HepG2 (cell line): ENCODE data around the gene CCT4. TPM values are rescaled to one million over a fixed set of nuclear protein-coding genes. Genes with fewer than 3 reads are reported as not detected.
A peak's percentile ranks its signal among the peaks of the same experiment; 100 is the strongest.

Source experiments
- CEBPB ChIP-seq: IDR thresholded peaks from 2 replicates; pipeline ENCODE4 v1.6.1; 2011; ENCODE audit warnings: low read depth, low read length, improper control_type of control experiment, borderline replicate concordance
- IRX3 ChIP-seq: sonication (generic); formaldehyde crosslinking; IDR thresholded peaks from 2 replicates; pipeline ENCODE4 v1.8.1; 2023; ENCODE audit warnings: mild to moderate bottlenecking, low read depth, missing genetic modification reagents, borderline replicate concordance
- KLF11 ChIP-seq: IDR thresholded peaks from 2 replicates; pipeline ENCODE4 v1.6.1; 2016; ENCODE audit warnings: missing compliant biosample characterization
- KLF15 ChIP-seq: sonication (generic); formaldehyde crosslinking; IDR thresholded peaks from 2 replicates; pipeline ENCODE4 v1.8.1; 2023; ENCODE audit warnings: borderline replicate concordance, mild to moderate bottlenecking, inconsistent platforms, missing genetic modification reagents, mixed read lengths
- SMAD9 ChIP-seq: sonication (generic); formaldehyde crosslinking; IDR thresholded peaks from 2 replicates; pipeline ENCODE4 v1.5.1; 2020; ENCODE audit warnings: mild to moderate bottlenecking, missing genetic modification reagents
- SOX13 ChIP-seq, 3 experiments: fragments of 450-650 bp in 1 of 3; sonication (generic) in 1 of 3; formaldehyde crosslinking in 1 of 3; IDR thresholded peaks in 2 of 3; conservative IDR thresholded peaks in 1 of 3; 2 replicates each; pipeline versions ENCODE4 v1.5.0 to v1.6.1; 2016 to 2020; ENCODE audit warnings: antibody characterized with exemption in 1 of 3, mild to moderate bottlenecking in 1 of 3, missing compliant biosample characterization in 1 of 3, missing genetic modification reagents in 1 of 3, moderate library complexity in 1 of 3
- TCF7 ChIP-seq: sonication (generic); IDR thresholded peaks from 2 replicates; pipeline ENCODE4 v1.6.1; 2016; ENCODE audit warnings: antibody characterized with exemption, low read depth
- THAP7 ChIP-seq: sonication (generic); formaldehyde crosslinking; IDR thresholded peaks from 2 replicates; pipeline ENCODE4 v1.8.1; 2023; ENCODE audit warnings: mild to moderate bottlenecking, missing genetic modification reagents
- U2AF1 ChIP-seq: fragments of 200-400 bp; formaldehyde crosslinking; optimal IDR thresholded peaks from 2 replicates; pipeline ENCODE3; 2017; ENCODE audit warnings: mild to moderate bottlenecking, low read depth, low read length
- ZNF670 ChIP-seq: sonication (generic); formaldehyde crosslinking; IDR thresholded peaks from 2 replicates; pipeline ENCODE4 v1.8.0; 2022; ENCODE audit warnings: mild to moderate bottlenecking, missing genetic modification reagents, borderline replicate concordance
- ZNF773 ChIP-seq: sonication (generic); formaldehyde crosslinking; IDR thresholded peaks from 2 replicates; pipeline ENCODE4 v1.4.0; 2020; ENCODE audit warnings: missing genetic modification reagents, borderline replicate concordance
- polyA plus RNA-seq, 8 experiments: library from polyadenylated mRNA; depleted of rRNA in 3 of 8; stranded (reverse) in 7 of 8; unstranded in 1 of 8; fragments of >200 nt; fragmentation: Illumina TruSeq in 4 of 8; extraction: Trizol in 4 of 8; gene quantifications; 2 replicates each; pipeline versions ENCODE4 v1.2.1 to v1.2.3, GENCODE V29; 2011 to 2016; ENCODE audit warnings: low read depth in 4 of 8, missing spikeins in 1 of 8, mixed read lengths in 1 of 8; ENCODE audit not compliant: insufficient read depth in 1 of 8
- total RNA-seq, 5 experiments: library from RNA; depleted of rRNA; stranded (reverse); fragments of >200 nt; fragmentation: Illumina TruSeq; extraction: Trizol; gene quantifications; 2 replicates each; pipeline ENCODE4 v1.2.3, GENCODE V29; 2016; ENCODE audit warnings: low read depth in 1 of 5
- TF ChIP-seq, protein P1 (sequence below): sonication (generic); formaldehyde crosslinking; IDR thresholded peaks from 2 replicates; pipeline ENCODE4 v1.5.1; 2020; ENCODE audit warnings: mild to moderate bottlenecking, missing genetic modification reagents

Gene CCT4
- total and polyA plus RNA-seq, 2 of the 13 experiments (the other 11 are each of a cell fraction or from before 2014, with no cell fraction given): 138 to 340 TPM

DNA sequence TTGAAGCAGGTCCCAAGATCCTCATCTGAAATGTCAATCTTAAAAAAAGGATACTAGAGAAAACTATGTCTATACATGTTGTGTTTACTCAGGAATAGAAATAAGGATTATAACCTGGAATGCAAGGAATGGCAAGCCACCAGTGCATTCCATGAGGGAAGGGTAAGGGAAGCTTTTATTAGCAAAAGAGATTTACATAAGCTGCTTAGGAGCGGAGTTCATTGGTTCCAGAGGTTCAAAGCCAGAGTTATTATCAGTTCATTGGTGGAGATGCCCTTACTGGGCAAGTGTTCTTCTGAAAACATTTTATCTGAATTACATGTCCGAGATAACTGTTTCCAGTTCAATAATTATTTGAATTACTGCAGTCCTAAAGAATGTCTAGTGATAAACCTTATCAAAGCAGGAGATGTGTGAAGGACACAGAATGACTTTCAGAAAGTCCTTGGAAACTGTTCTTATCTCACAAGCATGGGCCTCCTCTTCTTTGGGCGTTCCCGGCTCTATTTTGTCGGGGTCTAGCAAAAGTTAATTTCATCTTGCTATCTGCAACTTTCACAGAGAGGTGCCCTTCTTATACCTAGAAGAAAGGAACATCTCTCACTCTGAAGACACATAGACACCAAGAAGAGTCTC lies 40.5 kb upstream of the CCT4 start (continued):
- TF ChIP-seq U2AF1 (no peak), THAP7 (CRISPR knock-in tag) (no peak), SMAD9 (no peak), SOX13 (IDR thresholded peaks at IDR 0.05) (no peak), SOX13 (CRISPR knock-in tag; conservative IDR thresholded peaks at IDR 0.05 in 1 of 2, IDR thresholded peaks at IDR 0.05 in 1 of 2) (peak in 1 of 2 experiments; percentile 23; a peak in 1 of 4 replicates), KLF15 (no peak), IRX3 (CRISPR knock-in tag) (no peak), CEBPB (no peak), ZNF773 (CRISPR knock-in tag) (no peak), ZNF670 (CRISPR knock-in tag) (no peak), KLF11 (CRISPR knock-in tag) (no peak), TCF7 (peak; percentile 19; the same call in 1 of the 2 replicates)
- TF ChIP-seq, protein P1, sequence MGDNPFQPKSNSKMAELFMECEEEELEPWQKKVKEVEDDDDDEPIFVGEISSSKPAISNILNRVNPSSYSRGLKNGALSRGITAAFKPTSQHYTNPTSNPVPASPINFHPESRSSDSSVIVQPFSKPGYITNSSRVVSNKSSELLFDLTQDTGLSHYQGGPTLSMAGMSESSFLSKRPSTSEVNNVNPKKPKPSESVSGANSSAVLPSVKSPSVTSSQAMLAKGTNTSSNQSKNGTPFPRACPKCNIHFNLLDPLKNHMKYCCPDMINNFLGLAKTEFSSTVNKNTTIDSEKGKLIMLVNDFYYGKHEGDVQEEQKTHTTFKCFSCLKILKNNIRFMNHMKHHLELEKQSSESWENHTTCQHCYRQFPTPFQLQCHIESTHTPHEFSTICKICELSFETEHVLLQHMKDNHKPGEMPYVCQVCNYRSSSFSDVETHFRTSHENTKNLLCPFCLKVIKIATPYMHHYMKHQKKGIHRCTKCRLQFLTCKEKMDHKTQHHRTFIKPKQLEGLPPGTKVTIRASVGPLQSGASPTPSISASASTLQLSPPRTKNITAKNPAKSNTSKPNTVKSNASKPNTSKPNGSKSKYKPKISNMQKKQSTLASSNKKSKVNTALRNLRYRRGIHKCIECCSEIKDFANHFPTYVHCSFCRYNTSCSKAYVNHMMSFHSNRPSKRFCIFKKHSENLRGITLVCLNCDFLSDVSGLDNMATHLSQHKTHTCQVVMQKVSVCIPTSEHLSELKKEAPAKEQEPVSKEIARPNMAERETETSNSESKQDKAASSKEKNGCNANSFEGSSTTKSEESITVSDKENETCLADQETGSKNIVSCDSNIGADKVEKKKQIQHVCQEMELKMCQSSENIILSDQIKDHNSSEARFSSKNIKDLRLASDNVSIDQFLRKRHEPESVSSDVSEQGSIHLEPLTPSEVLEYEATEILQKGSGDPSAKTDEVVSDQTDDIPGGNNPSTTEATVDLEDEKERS (CRISPR knock-in tag): no peak
